HG03159 (cell line): ENCODE data around the gene TRABD.
"Not testable (repeated sequence)": the region's sequence is repeated elsewhere in the genome, so short reads cannot be mapped to it uniquely, and the experiment has no call there.

Experiments used
- ATAC-seq: cut with Tn5 transposase; IDR thresholded peaks from one replicate; pipeline ENCODE4 v1.9.1; 2021; ENCODE audit warnings: mild to moderate bottlenecking, moderate library complexity; ENCODE audit not compliant: unreplicated experiment

The TRABD gene

DNA sequence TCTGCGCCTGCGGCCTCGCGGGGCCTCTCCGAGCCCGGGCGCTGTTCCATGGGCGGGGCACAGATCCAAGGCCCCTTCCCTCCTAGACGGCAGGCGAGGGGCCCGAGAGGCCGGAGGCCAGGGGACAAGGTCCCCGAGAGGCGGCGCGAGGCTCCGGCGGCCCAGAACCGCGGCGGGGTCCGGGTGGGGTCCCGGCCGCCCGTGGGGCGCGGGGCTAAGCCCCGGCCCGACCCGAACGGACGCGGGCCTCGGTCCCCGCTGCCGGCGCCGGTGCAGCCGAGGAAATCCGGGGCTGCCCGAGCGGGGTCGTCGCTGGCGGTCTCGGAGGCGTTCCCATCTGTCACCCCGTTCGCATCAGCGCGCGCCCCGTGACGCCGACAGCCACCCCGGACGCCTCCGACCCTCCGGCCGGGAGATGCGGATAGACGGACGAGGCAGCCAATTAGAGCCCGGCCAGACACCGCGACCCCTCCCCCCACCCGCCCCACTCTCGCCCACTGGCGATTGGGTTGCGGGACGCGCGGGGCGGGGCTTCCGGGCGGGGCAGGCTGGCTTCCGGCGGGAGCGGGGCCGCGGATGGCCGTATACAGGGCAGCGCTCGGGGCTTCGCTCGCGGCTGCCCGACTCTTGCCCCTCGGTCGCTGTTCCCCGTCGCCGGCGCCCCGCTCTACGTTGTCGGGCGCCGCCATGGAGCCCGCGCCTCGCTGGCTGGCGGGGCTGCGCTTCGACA lies 14.9 kb downstream of the TRABD start, which contains the start of gene SELENOO:
TSS of gene SELENOO (plus strand) at position 551 of the 730 bp plus-strand sequence. CDS start at position 577, 26 bp downstream.
- peak; percentile 67 for ATAC-seq

DNA sequence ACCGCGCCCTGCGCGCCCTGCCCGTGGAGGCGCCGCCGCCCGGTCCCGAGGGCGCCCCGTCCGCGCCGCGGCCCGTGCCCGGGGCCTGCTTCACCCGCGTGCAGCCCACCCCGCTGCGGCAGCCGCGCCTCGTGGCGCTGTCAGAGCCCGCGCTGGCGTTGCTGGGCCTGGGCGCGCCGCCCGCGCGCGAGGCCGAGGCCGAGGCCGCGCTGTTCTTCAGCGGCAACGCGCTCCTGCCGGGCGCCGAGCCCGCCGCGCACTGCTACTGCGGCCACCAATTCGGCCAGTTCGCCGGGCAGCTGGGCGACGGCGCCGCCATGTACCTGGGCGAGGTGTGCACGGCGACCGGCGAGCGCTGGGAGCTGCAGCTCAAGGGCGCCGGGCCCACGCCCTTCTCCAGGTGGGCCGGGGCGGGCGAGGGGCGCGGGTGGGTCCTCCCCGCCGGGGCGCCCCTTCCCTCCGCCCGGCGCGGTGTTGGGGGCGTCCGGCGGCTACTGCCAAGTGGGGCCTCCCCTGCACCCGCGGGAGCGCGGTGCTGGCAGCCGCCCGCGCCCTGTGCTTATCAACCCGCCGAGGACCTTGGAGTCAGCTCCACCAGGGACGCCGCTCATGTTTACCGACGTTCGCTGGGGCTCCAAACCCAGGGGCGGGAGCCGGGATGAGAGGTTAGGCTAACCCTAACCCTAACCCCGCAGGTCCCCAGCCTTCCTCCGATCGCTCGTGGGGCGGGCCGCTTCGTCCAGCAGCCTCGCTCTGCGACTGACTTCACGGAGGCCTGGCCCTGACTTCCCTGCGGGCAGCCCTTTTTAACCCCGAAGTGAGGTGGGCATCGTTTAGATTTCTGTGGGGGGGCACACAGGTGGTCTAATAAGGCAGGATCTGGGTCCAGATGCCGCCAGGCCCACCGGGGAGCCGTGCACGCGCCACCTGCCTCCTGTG lies 15.7 kb downstream of the TRABD start:
- peak; percentile 16 for ATAC-seq

DNA sequence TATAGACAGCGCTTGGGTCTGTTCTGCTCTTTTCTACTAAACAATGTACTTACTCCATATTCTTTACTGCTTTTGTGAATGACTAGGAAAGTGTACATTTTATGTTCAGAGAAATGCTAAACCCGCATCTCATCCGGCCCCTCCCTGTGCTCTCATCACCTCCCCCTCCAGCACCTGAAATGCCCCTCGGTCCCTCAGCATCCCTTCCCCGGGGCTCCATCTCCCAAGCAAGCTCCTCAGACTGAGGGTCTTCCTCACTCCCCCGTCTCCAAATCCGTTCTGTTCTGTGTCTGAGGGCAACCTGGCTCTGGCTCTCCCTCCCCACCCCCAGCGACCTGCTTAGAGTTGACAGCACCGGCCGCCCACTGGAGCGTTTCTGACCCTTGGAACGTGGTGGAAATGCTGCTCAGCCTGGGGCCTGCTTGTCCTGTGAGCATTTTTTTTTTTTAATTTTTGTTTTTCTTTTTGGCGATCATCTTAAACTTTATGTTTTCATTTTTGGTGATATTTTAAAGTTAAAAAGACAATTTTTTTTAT lies 16.5 kb downstream of the TRABD start:
- no peak for ATAC-seq

DNA sequence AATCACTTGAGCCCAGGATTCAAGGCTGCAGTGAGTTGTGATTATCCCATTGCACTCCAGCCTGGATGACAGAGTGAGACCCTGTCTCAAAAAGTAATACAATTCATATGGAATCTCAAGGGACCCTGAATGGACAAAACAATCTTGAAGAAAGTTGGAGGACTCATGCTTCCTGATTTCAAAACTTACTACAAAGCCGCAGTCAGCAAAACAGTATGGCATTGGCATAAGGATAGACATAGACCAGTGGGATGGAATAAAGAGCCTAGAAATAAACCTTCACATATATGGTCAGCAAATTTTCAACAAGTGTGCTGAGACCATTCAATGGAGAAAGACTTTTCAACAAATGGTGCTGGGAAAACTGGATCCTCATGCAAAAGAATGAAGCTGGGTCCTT lies 17.6 kb downstream of the TRABD start:
- ATAC-seq = no peak

DNA sequence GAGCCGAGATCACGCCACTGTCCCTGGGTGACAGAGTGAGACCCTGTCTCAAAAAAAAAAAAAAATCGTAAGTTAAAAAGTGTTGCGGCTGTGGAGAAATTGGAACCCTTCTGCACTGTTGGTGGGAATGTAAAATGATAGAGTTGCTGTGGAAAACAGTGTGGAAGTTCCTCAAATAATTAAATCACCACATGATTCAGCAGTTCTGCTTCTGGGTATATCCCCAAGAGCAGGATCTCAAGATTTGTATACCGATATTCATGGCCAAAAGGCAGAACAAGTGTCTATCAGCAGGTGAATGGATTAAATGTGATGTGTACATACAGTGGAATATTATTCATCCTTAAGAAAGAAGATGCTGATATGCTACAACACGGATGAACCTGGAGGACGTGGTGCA lies 18.9 kb downstream of the TRABD start:
- ATAC-seq = no peak

DNA sequence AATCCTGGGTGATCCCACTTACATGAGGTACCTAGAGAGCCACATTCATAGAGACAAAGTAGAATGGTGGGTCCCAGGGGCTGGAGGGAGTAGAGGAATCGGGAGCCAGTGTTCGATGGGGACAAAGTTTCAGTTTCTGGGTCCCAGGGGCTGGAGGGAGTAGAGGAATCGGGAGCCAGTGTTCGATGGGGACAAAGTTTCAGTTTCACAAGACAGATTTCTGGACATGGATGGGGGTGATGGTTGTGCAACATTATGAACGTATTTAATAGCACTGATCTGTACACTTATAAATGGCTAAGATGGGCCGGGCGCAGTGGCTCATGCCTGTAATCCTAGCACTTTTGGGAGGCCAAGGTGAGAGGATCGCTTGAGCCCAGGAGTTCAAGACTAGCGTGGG lies 19.3 kb downstream of the TRABD start:
- not testable (repeated sequence) for ATAC-seq

DNA sequence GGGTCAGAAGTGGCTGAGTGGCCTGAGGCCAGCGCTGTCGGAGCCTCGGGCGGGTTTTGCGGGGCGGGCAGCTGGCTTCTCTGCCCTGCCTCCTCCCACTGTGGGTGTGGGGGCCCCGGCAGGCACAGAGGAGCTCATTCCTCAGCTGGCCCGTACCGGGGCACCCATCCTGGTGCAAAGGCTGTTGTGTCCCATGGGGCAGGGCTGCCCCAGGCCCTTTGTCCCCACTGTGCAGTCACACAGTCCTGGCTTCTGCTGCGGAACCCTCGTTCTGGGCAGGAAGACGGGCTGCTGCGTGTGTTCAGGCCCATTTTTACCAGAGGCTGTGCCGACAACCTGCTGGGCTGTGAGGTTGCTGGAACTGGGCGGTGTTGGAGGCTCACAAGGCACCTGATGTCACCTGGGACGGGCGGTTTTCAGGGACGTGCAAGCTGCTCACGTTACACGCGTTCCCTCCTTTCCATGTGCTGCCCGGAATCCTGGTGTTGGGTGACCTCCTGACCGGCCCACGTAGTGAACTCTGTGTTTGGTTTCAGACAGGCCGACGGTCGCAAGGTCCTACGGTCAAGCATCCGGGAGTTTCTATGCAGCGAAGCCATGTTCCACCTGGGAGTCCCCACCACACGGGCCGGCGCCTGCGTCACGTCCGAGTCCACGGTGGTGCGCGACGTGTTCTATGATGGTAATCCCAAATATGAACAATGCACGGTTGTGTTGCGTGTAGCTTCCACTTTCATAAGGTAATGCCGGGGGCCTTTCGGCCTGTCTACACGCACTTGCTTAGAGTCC lies 20.3 kb downstream of the TRABD start:
- ATAC-seq = no peak

DNA sequence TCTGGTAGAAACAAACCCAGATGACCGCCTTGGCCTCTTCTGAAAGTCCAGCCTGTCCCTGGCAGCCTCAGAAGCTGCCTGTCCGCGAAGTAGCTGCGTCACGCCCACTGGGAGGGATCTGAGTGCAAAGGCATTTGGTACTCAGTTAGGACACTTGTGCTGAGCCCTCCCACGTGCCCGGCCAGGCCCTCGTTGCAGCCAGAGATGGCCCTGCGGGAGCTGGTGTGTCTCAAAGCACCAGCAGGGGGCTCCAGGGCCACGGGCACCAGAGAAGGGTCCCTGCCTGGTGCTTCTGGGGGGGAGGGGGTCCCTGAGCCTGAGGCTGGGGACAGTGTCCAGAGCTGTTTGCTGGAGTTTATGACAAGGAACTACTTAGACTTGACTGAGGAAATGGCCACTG lies 20.9 kb downstream of the TRABD start:
- no peak for ATAC-seq

DNA sequence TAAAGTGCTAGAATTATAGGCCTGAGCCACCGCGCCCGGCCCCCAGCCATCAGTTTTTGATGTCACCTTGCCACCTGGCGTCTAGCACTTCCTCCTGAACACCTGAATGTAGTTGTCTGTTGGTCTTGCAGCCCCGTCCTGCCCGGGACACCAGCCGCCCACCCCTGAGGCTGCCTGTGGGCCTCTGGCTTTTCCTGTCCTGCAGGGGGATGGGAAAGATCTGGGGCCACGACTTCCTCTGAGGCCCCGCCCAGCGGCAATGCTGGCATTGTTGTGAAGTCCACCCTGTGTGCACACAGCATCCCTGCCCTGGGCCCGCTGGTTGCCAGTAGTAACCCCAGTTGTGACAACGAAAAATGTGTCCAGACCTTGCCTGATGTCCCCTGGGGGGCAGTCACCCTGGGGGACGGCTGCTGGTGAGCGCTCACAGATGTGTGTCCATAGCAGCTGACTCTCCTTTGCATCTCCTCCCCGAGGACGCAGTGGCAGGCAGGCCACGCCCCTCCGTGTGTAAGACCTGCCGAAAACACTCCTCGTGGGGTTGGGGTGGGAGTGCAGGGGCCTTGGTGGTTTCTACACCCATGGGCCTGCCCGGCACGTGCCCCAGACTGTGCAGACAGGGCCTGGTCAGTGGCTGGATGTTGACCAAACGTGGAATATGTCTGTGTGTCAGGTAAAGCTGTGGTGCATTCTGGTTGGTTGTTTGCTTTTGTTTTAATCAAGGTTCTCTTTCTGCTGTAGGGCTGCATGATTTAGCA lies 21.8 kb downstream of the TRABD start:
- no peak for ATAC-seq

DNA sequence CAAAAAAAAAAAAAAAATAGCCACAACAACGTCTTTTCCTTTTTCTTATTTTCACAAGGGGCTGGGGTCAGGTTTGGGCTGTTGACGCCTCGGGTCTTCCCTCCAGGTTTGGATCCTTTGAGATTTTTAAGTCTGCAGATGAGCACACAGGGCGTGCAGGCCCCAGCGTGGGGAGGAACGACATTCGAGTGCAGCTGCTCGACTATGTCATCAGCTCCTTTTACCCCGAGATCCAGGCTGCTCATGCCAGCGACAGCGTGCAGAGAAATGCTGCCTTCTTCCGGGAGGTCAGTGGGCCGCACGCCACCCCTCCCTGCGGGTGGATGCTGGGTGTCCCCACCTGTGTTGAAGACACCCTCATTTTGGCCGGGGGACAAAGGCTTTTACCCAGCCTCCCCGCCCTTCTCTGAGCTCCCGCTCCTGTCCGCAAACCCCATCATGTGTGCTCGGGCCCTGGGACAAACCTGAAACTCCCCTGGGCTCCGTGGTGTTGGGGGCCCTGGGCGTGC lies 22.8 kb downstream of the TRABD start:
- no peak for ATAC-seq

DNA sequence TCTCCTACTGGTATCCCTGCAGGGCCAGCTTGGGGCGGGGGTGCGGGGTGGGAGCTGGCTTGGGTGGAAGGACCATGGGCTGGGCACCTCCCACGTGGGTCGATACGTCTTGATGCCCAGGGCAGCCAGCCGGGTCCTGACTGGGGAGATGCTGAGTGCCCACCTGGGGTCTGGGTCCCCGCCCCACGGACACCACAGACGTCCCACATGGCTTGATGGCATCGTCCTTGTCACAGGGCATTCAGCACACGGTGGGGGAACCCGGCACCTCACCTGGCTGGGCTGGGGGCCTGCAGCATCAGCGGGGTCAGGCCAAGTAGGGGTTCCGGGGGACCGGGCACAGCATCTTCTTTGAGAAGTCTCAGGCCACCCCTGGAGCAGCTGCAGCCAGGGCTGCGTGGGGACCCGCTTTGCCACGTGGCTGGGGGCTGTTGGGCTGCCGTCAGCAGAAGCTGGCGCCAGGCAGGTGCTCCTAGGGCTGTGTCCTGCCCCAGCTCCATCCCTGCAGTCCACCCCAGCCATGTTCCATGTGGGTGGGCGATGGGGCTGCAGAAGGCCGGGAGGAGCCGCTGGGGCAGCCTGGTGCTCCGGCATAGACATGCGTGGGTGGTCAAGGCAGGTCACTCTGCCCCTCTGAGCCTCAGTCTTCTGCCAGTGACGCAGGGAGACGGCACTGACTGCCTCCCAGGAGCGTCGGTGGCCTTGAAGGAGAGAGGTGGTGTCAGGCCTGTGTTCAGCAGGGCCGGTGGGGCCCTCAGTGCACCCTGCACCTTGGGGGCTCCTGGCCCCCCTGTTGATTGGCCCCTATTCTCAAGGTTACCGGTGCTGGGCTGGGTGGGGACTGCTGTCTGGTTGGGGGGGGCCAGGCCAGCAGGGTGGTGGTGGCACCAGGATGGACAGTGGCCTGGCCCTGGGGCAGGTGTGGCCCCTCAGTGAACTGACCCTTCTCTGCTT lies 23.5 kb downstream of the TRABD start:
- no peak for ATAC-seq

GRCh38 chr22:50209893-50210292 lies 24.2 kb downstream of the TRABD start:
- ATAC-seq = no peak

GRCh38 chr22:50210378-50211139 lies 24.8 kb downstream of the TRABD start:
- ATAC-seq = no peak

DNA sequence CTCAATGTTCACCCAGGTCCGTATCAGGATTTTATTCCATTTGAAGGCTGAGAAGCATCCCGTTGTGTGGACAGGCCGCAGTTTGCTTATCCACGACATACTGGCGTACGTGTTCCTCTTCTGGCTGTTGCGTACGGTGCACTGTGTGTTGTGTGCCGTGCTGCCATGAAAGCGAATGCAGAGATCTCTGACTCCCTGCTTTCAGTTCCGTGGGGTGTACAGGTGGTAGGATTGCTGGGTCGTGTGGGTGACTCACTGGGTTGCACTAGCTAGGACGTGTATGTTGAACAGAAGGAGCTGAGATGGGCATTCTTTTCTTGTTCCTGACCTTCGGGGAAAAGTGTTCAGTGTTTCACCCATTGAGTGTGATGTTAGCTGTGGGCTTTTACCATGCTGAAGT lies 25.4 kb downstream of the TRABD start:
- ATAC-seq = no peak

GRCh38 chr22:50213263-50213662 lies 27.6 kb downstream of the TRABD start:
- ATAC-seq = no peak

- no peak for ATAC-seq
Observed at GRCh38 chr22:50215297-50216054, 29.8 kb downstream of the TRABD start.

GRCh38 chr22:50216055-50216683 lies 30.5 kb downstream of the TRABD start:
- no peak for ATAC-seq
